GM23338 (cell line): ENCODE results near the gene TSPYL4. TPM values are rescaled to one million over a fixed set of nuclear protein-coding genes. Genes with fewer than 3 reads are reported as not detected.

Experiments used
- CREB1 ChIP-seq: fragments of 250-450 bp; sonication (Bioruptor Pico); IDR thresholded peaks from 2 replicates; pipeline ENCODE4 v1.5.0; 2020; ENCODE audit warnings: low read depth, mild to moderate bottlenecking, moderate library complexity
- ETS1 ChIP-seq: IDR thresholded peaks from 2 replicates; pipeline ENCODE4 v1.6.1; 2016; ENCODE audit warnings: antibody characterized with exemption
- EZH2 ChIP-seq: fragments of 200-600 bp; sonication (generic); IDR thresholded peaks from one replicate; pipeline ENCODE4 v1.8.0; 2017; ENCODE audit warnings: antibody characterized with exemption, mild to moderate bottlenecking, low read depth; ENCODE audit not compliant: unreplicated experiment
- EZH2phosphoT487 ChIP-seq: fragments of 200-600 bp; sonication (generic); IDR thresholded peaks from one replicate; pipeline ENCODE4 v1.8.1; 2018; ENCODE audit warnings: antibody characterized with exemption; ENCODE audit not compliant: unreplicated experiment
- JUNB ChIP-seq: IDR thresholded peaks from one replicate; pipeline ENCODE4 v1.6.1; 2016; ENCODE audit warnings: antibody characterized with exemption; ENCODE audit not compliant: unreplicated experiment
- NANOG ChIP-seq: IDR thresholded peaks from 2 replicates; pipeline ENCODE4 v1.6.1; 2016; ENCODE audit warnings: antibody characterized with exemption, borderline replicate concordance
- ZNF331 ChIP-seq: fragments of 250-450 bp; sonication (Bioruptor Pico); IDR thresholded peaks from 2 replicates; pipeline ENCODE4 v1.5.0; 2020; ENCODE audit warnings: low read depth, mild to moderate bottlenecking, moderate library complexity
- ZNF462 ChIP-seq: fragments of 250-450 bp; sonication (Bioruptor Pico); IDR thresholded peaks from 2 replicates; pipeline ENCODE4 v1.5.0; 2020; ENCODE audit warnings: mild to moderate bottlenecking, moderate library complexity
- polyA plus RNA-seq: library from polyadenylated mRNA; unstranded; fragments of >200 nt; fragmentation: Nextera tagmentation; extraction: Ambion mirVana; gene quantifications from 2 replicates; pipeline ENCODE4 v1.2.1, GENCODE V29; 2016
- total RNA-seq: library from RNA; depleted of rRNA; stranded (reverse); fragments of >200 nt; shearing (Covaris generic); gene quantifications from 2 replicates; pipeline ENCODE4 v1.2.3, GENCODE V29; 2014

The TSPYL4 gene
- total and polyA plus RNA-seq, 2 experiments from 2014 or later = 13.2 to 19.8 TPM

- no peak for TF ChIP-seq ZNF462
- TF ChIP-seq EZH2phosphoT487 = no peak
- TF ChIP-seq NANOG = no peak
- TF ChIP-seq JUNB = no peak
- TF ChIP-seq ZNF331 (CRISPR knock-in tag) = no peak
- no peak for TF ChIP-seq EZH2
- TF ChIP-seq ETS1 = no peak
- no peak for TF ChIP-seq CREB1
These were observed 12.9 kb upstream of the TSPYL4 start (continued) for GRCh38 chr6:116266803-116267202.
